WTC11 (cell line): ENCODE data around the gene PRR7. TPM values are rescaled to one million over a fixed set of nuclear protein-coding genes. Genes with fewer than 3 reads are reported as not detected.

Source experiments
- ATAC-seq: fragments of 200-7000 bp; cut with Tn5 transposase; 2 replicates; pipeline ENCODE4 v1.10.0; 2021; ENCODE audit warnings: mild to moderate bottlenecking, moderate library complexity
- CTCF ChIA-PET: fragments of 300-600 bp; sonication (Branson Sonifier 250); formaldehyde crosslinking; loops from one replicate; lab custom pipeline; 2021; ENCODE audit warnings: antibody characterized with exemption; lab: Charles Lee
- POLR2A ChIA-PET: fragments of 350-600 bp; sonication (Branson Sonifier 250); formaldehyde crosslinking; loops from one replicate; lab custom pipeline; 2021; ENCODE audit warnings: antibody characterized with exemption; lab: Charles Lee
- DNase-seq: peaks from one replicate; pipeline ENCODE4 v3.0.0; 2021; ENCODE audit warnings: low spot score
- H3K27ac Mint-ChIP-seq: 2 replicates; pipeline ENCODE4 v1.8.0; 2021; ENCODE audit warnings: mixed read lengths
- H3K27me3 Mint-ChIP-seq: 2 replicates; pipeline ENCODE4 v1.8.0; 2021; ENCODE audit warnings: low read depth, mild to moderate bottlenecking, moderate library complexity, mixed read lengths
- H3K36me3 Mint-ChIP-seq: 2 replicates; pipeline ENCODE4 v1.8.0; 2021; ENCODE audit warnings: mixed read lengths
- H3K4me1 Mint-ChIP-seq: 2 replicates; pipeline ENCODE4 v1.8.0; 2022; ENCODE audit warnings: mixed read lengths
- H3K4me3 Mint-ChIP-seq: 2 replicates; pipeline ENCODE4 v1.8.0; 2021; ENCODE audit warnings: mild to moderate bottlenecking, moderate library complexity, mixed read lengths
- H3K9me3 Mint-ChIP-seq: 2 replicates; pipeline ENCODE4 v1.8.0; 2021; ENCODE audit warnings: mixed read lengths
- AR ChIP-seq: fragments of 250-450 bp; sonication (Bioruptor Pico); IDR thresholded peaks from 2 replicates; pipeline ENCODE4 v1.9.0; 2021; ENCODE audit warnings: mild to moderate bottlenecking
- CBFB ChIP-seq: sonication (generic); formaldehyde crosslinking; IDR thresholded peaks from 2 replicates; pipeline ENCODE4 v1.8.1; 2022; ENCODE audit warnings: mild to moderate bottlenecking, low read depth, missing genetic modification reagents
- E2F5 ChIP-seq: sonication (generic); formaldehyde crosslinking; IDR thresholded peaks from 2 replicates; pipeline ENCODE4 v1.8.1; 2022; ENCODE audit warnings: mild to moderate bottlenecking, moderate library complexity, missing genetic modification reagents
- ELF4 ChIP-seq: sonication (generic); formaldehyde crosslinking; IDR thresholded peaks from 2 replicates; pipeline ENCODE4 v1.8.1; 2022; ENCODE audit warnings: low read depth, mild to moderate bottlenecking, moderate library complexity, missing genetic modification reagents
- FOXK1 ChIP-seq: sonication (generic); formaldehyde crosslinking; IDR thresholded peaks from 2 replicates; pipeline ENCODE4 v1.8.0; 2022; ENCODE audit warnings: mild to moderate bottlenecking, moderate library complexity, missing genetic modification reagents
- GTF2I ChIP-seq: fragments of 250-450 bp; sonication (Bioruptor Pico); conservative IDR thresholded peaks from 2 replicates; pipeline ENCODE4 v1.4.0; 2021; ENCODE audit warnings: mild to moderate bottlenecking
- IRF2 ChIP-seq: sonication (generic); formaldehyde crosslinking; IDR thresholded peaks from 2 replicates; pipeline ENCODE4 v1.8.0; 2022; ENCODE audit warnings: low read depth, missing genetic modification reagents, borderline replicate concordance
- JUN ChIP-seq: sonication (generic); formaldehyde crosslinking; IDR thresholded peaks from 2 replicates; pipeline ENCODE4 v1.8.0; 2023; ENCODE audit warnings: mild to moderate bottlenecking, missing genetic modification reagents
- KAT7 ChIP-seq: sonication (generic); formaldehyde crosslinking; IDR thresholded peaks from 2 replicates; pipeline ENCODE4 v1.8.1; 2023; ENCODE audit warnings: missing genetic modification reagents, mild to moderate bottlenecking, borderline replicate concordance
- MXD4 ChIP-seq: fragments of 250-450 bp; sonication (Bioruptor Pico); IDR thresholded peaks from 2 replicates; pipeline ENCODE4 v1.8.0; 2021; ENCODE audit warnings: mild to moderate bottlenecking, moderate library complexity, borderline replicate concordance
- NFE2L1 ChIP-seq: sonication (generic); formaldehyde crosslinking; IDR thresholded peaks from 2 replicates; pipeline ENCODE4 v1.8.1; 2023; ENCODE audit warnings: missing genetic modification reagents
- PRDM15 ChIP-seq: sonication (generic); formaldehyde crosslinking; IDR thresholded peaks from 2 replicates; pipeline ENCODE4 v1.8.0; 2022; ENCODE audit warnings: missing genetic modification reagents
- PREB ChIP-seq: sonication (generic); formaldehyde crosslinking; IDR thresholded peaks from 2 replicates; pipeline ENCODE4 v1.8.1; 2022; ENCODE audit warnings: mild to moderate bottlenecking, missing genetic modification reagents, moderate library complexity, borderline replicate concordance
- SP1 ChIP-seq: sonication (generic); formaldehyde crosslinking; conservative IDR thresholded peaks from 2 replicates; pipeline ENCODE4 v1.8.1; 2022; ENCODE audit warnings: missing genetic modification reagents
- TCF7 ChIP-seq: sonication (generic); formaldehyde crosslinking; IDR thresholded peaks from 2 replicates; pipeline ENCODE4 v1.8.0; 2022; ENCODE audit warnings: mild to moderate bottlenecking, low read depth, missing genetic modification reagents, moderate library complexity
- TEAD4 ChIP-seq: sonication (generic); formaldehyde crosslinking; IDR thresholded peaks from 2 replicates; pipeline ENCODE4 v1.8.0; 2022; ENCODE audit warnings: mild to moderate bottlenecking, missing genetic modification reagents
- USF1 ChIP-seq: sonication (generic); formaldehyde crosslinking; IDR thresholded peaks from 2 replicates; pipeline ENCODE4 v1.8.0; 2022; ENCODE audit warnings: mild to moderate bottlenecking, missing genetic modification reagents
- USF2 ChIP-seq: sonication (generic); formaldehyde crosslinking; IDR thresholded peaks from 2 replicates; pipeline ENCODE4 v1.8.1; 2023; ENCODE audit warnings: mild to moderate bottlenecking, missing genetic modification reagents, moderate library complexity
- ZNF138 ChIP-seq: sonication (generic); formaldehyde crosslinking; conservative IDR thresholded peaks from 2 replicates; pipeline ENCODE4 v1.8.1; 2022; ENCODE audit warnings: mild to moderate bottlenecking, moderate library complexity, missing genetic modification reagents
- ZNF232 ChIP-seq: sonication (generic); formaldehyde crosslinking; IDR thresholded peaks from 2 replicates; pipeline ENCODE4 v1.8.0; 2022; ENCODE audit warnings: mild to moderate bottlenecking, missing genetic modification reagents
- ZNF317 ChIP-seq: sonication (generic); formaldehyde crosslinking; IDR thresholded peaks from 2 replicates; pipeline ENCODE4 v1.8.1; 2023; ENCODE audit warnings: low read depth, mild to moderate bottlenecking, moderate library complexity, missing genetic modification reagents, borderline replicate concordance
- ZNF396 ChIP-seq: fragments of 250-450 bp; sonication (Bioruptor Pico); IDR thresholded peaks from 2 replicates; pipeline ENCODE4 v1.8.0; 2021; ENCODE audit warnings: mild to moderate bottlenecking, moderate library complexity, borderline replicate concordance
- ZNF423 ChIP-seq: fragments of 250-450 bp; sonication (Bioruptor Pico); IDR thresholded peaks from 2 replicates; pipeline ENCODE4 v2.1.2; 2022; ENCODE audit warnings: mild to moderate bottlenecking, moderate library complexity
- ZNF425 ChIP-seq: fragments of 250-450 bp; sonication (Bioruptor Pico); conservative IDR thresholded peaks from 2 replicates; pipeline ENCODE4 v1.9.0; 2021; ENCODE audit warnings: mild to moderate bottlenecking
- total RNA-seq: library from RNA; stranded (reverse); gene quantifications from 3 replicates; pipeline ENCODE4 v1.2.3, GENCODE V29; 2021

PRR7 gene
- total RNA-seq, 1 experiment from 2014 or later, result 13.1 TPM

- TF ChIP-seq ZNF425 (CRISPR knock-in tag), result no peak
- TF ChIP-seq SP1, result no peak
- TF ChIP-seq ZNF138 (CRISPR knock-in tag), result no peak
- TF ChIP-seq ZNF423 (CRISPR knock-in tag), result no peak
- no peak for TF ChIP-seq MXD4
- no peak for TF ChIP-seq AR
- no peak for TF ChIP-seq KAT7 (CRISPR knock-in tag)
- no peak for TF ChIP-seq FOXK1
Measured at GRCh38 chr5:177486256-177486655, 39.6 kb downstream of the PRR7 start (continued).

- Mint-ChIP-seq H3K36me3 (peaks cover 56% of the 10 kb centered on the region), H3K4me1 (peaks cover 6% of the 10 kb centered on the region), H3K9me3 (no peaks in the 10 kb centered on the region), H3K27ac (no peak overlapping the region), H3K27me3 (no peaks in the 10 kb centered on the region), H3K4me3 (no peak overlapping the region)
- CTCF ChIA-PET, result interaction anchor here (0.6 to 3.3 kb wide), 3 partner anchors 9 to 172 kb away, joined by 3 to 26 read pairs (median 5); no protein-coding TSS in a partner anchor
- no peak for DNase-seq
- POLR2A ChIA-PET, result no interaction called here
- ATAC-seq, result no peak
- TF ChIP-seq ZNF232, result no peak
- no peak for TF ChIP-seq PREB
- no peak for TF ChIP-seq GTF2I (CRISPR knock-in tag)
- TF ChIP-seq IRF2, result no peak
- no peak for TF ChIP-seq JUN (CRISPR knock-in tag)
- TF ChIP-seq PRDM15 (CRISPR knock-in tag), result no peak
- no peak for TF ChIP-seq TEAD4 (CRISPR knock-in tag)
- no peak for TF ChIP-seq E2F5 (CRISPR knock-in tag)
- TF ChIP-seq USF2 (CRISPR knock-in tag), result peak; percentile 63
- no peak for TF ChIP-seq ZNF317 (CRISPR knock-in tag)
- TF ChIP-seq TCF7 (CRISPR knock-in tag), result no peak
- TF ChIP-seq ZNF396 (CRISPR knock-in tag), result no peak
- TF ChIP-seq CBFB, result no peak
- TF ChIP-seq NFE2L1 (CRISPR knock-in tag), result no peak
- no peak for TF ChIP-seq ELF4
- peak; percentile 34; the same call in 1 of the 2 replicates for TF ChIP-seq USF1 (CRISPR knock-in tag)
Measured at GRCh38 chr5:177487144-177487543, 40.5 kb downstream of the PRR7 start.
